T-cell (primary cell): ENCODE measurements around the gene CCDC110. TPM values are rescaled to one million over a fixed set of nuclear protein-coding genes. Genes with fewer than 3 reads are reported as not detected.

Source experiments
- ATAC-seq, 4 experiments: fragments of 200-7000 bp in 3 of 4; fragments of 150-1000 bp in 1 of 4; cut with Tn5 transposase; replicated peaks in 1 of 4; 1 replicate in 3 of 4; 2 replicates in 1 of 4; pipeline ENCODE4 v1.10.0; 2021; ENCODE audit warnings: moderate library complexity in 3 of 4, mild to moderate bottlenecking in 2 of 4, moderate number of reproducible peaks in 1 of 4
- CTCF ChIA-PET, 2 donors: fragments of 300-600 bp; sonication (Branson Sonifier 250); formaldehyde crosslinking; loops; one replicate each; lab custom pipeline; 2022; ENCODE audit warnings: antibody characterized with exemption in 2 of 2; lab: Charles Lee
- POLR2A ChIA-PET, 2 donors: fragments of 300-600 bp; sonication (Branson Sonifier 250); formaldehyde crosslinking; loops; one replicate each; lab custom pipeline; 2022; ENCODE audit warnings: antibody characterized with exemption in 2 of 2; lab: Charles Lee
- DNase-seq, 35 experiments: peaks; one replicate each; pipeline versions ENCODE4 v3.0.0 to v3.0.0-alpha.2; 2013 to 2023
- H3K27ac ChIP-seq: one replicate; pipeline ENCODE4 v1.5.1; 2013; ENCODE audit warnings: low read length
- H3K27me3 ChIP-seq, 2 experiments: replicated peaks in 1 of 2; 1 replicate in 1 of 2; 2 replicates in 1 of 2; pipeline versions ENCODE4 v1.6.1 to v1.7.0; 2013; ENCODE audit warnings: low read length in 1 of 2, mixed read lengths in 1 of 2; ENCODE audit not compliant: control insufficient read depth in 2 of 2, insufficient read depth in 2 of 2; ENCODE audit errors: extremely low read depth in 1 of 2
- H3K36me3 ChIP-seq, 2 donors: 1 replicate in 1 of 2; 2 replicates in 1 of 2; pipeline versions ENCODE4 v1.6.1 to v1.7.0; 2013; ENCODE audit warnings: low read length in 1 of 2; ENCODE audit not compliant: control insufficient read depth in 2 of 2, insufficient read depth in 1 of 2; ENCODE audit errors: extremely low read depth in 1 of 2
- H3K4me1 ChIP-seq, 2 experiments: 1 replicate in 1 of 2; 2 replicates in 1 of 2; pipeline versions ENCODE4 v1.6.1 to v1.7.0; 2013; ENCODE audit warnings: low read length in 2 of 2, mixed read lengths in 1 of 2; ENCODE audit not compliant: insufficient read depth in 2 of 2, control insufficient read depth in 1 of 2; ENCODE audit errors: extremely low read depth in 1 of 2
- H3K4me3 ChIP-seq, 2 donors: 1 replicate in 1 of 2; 2 replicates in 1 of 2; pipeline versions ENCODE4 v1.5.1 to v1.7.0; 2013; ENCODE audit warnings: mild to moderate bottlenecking in 2 of 2, low read length in 1 of 2, moderate library complexity in 1 of 2; ENCODE audit not compliant: control insufficient read depth in 1 of 2; ENCODE audit errors: extremely low read depth in 1 of 2
- H3K9me3 ChIP-seq: 2 replicates; pipeline ENCODE4 v1.7.0; 2013
- H3K27ac Mint-ChIP-seq, 2 donors: one replicate each; pipeline ENCODE4 v1.8.0; 2020 to 2021; ENCODE audit warnings: mild to moderate bottlenecking in 2 of 2, mixed read lengths in 2 of 2
- H3K27me3 Mint-ChIP-seq, 2 donors: one replicate each; pipeline ENCODE4 v1.8.0; 2021 to 2022; ENCODE audit warnings: mixed read lengths in 2 of 2
- H3K36me3 Mint-ChIP-seq: one replicate; pipeline ENCODE4 v1.8.0; 2021; ENCODE audit warnings: mixed read lengths
- H3K4me1 Mint-ChIP-seq, 3 donors: one replicate each; pipeline ENCODE4 v1.8.0; 2020 to 2022; ENCODE audit warnings: mixed read lengths in 3 of 3, mild to moderate bottlenecking in 1 of 3
- H3K4me3 Mint-ChIP-seq, 3 donors: one replicate each; pipeline ENCODE4 v1.8.0; 2020 to 2022; ENCODE audit warnings: mild to moderate bottlenecking in 3 of 3, mixed read lengths in 3 of 3, moderate library complexity in 3 of 3
- H3K9me3 Mint-ChIP-seq, 3 donors: one replicate each; pipeline ENCODE4 v1.8.0; 2020 to 2022; ENCODE audit warnings: mixed read lengths in 3 of 3
- whole genome bisulfite sequencing: methylation state at CpG from one replicate; pipeline ENCODE4 v1.1.5; 2013; ENCODE audit warnings: missing lambda C conversion rate; ENCODE audit not compliant: insufficient coverage; 5-methylcytosine and 5-hydroxymethylcytosine counted together
- total RNA-seq, 35 experiments: library from RNA in 6 of 35; stranded (reverse) in 6 of 35; fragments of 120-200 nt in 1 of 35; gene quantifications; one replicate each; pipeline versions ENCODE4 v1.2.1 to v1.2.4 and lab custom pipeline; 2013 to 2026

CCDC110 gene
- total RNA-seq, 5 donors from 2014 or later (not counting 1 experiment from before 2014, with no cell fraction given), result 0.35 to 0.77 (median 0.47) TPM

DNA sequence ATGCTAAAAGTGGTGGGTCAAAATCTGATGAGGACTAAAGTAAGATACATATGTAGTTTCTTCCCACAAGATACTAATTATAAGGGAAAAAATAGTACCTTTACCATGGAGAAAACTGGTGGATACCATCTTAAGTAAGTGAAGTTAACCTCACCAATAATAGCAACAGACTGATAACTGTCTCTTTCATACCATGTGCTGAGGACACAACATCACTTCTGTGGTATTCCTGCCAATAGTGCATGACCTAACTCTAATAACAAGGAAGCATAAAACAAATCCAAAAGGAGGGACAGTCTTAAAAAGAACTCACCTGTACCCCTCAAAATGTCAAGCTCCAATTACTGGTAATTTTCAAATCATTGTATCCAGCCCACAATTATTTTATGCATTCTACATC lies 54.6 kb downstream of the CCDC110 start:
- H3K27me3 Mint-ChIP-seq, result no peaks in the 10 kb centered on the region
- peaks cover 47% of the 10 kb centered on the region for H3K36me3 Mint-ChIP-seq
- ATAC-seq (no peak), DNase-seq (no peak)
- peaks cover 0 to 44% of the 10 kb centered on the region in 2 donors for H3K36me3 ChIP-seq
- H3K4me1 Mint-ChIP-seq, result peaks cover 6 to 15% (median 8%) of the 10 kb centered on the region in 3 donors
- peaks cover 0 to 2% of the 10 kb centered on the region in 2 experiments for H3K4me1 ChIP-seq
- H3K27ac Mint-ChIP-seq, result no peak overlapping the region
- no peaks in the 10 kb centered on the region for H3K27me3 ChIP-seq
- no peak overlapping the region for H3K4me3 ChIP-seq
- H3K9me3 Mint-ChIP-seq, result no peaks in the 10 kb centered on the region
- CTCF ChIA-PET, result no interaction called here
- H3K27ac ChIP-seq, result no peak overlapping the region
- H3K4me3 Mint-ChIP-seq, result no peak overlapping the region
- H3K9me3 ChIP-seq, result no peaks in the 10 kb centered on the region
- POLR2A ChIA-PET, result interaction anchor here in 1 of 2 donors (1.2 kb wide), 1 partner anchor 8 kb away, joined by 6 read pairs; the partner anchor contains the start of gene UFSP2

DNA sequence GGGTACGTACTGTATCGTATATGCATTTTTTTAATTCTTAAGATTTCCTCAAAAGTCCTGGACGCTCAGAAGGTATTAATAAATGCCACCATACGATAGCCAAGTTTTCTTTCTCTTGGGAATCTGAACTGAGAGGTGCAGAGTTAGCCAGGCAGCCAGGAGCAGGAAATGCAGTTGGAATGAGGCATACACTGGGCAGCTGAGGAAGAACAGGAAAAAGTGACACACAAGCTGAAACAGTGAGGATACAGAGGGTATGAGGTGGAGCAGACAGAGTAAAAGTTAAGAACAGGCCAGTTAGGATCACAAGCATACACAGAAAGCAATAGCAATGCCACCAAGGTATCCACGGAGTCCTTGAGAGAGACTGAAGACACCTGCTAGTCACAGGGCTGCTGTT lies 59.1 kb downstream of the CCDC110 start:
- Histone ChIP-seq H3K36me3 (peaks cover 0 to 50% of the 10 kb centered on the region in 2 donors), H3K4me1 (no peaks in the 10 kb centered on the region), H3K27ac (no peak overlapping the region), H3K9me3 (no peaks in the 10 kb centered on the region), H3K27me3 (no peaks in the 10 kb centered on the region), H3K4me3 (no peak overlapping the region)
- H3K4me3 Mint-ChIP-seq, result no peak overlapping the region
- no peaks in the 10 kb centered on the region for H3K4me1 Mint-ChIP-seq
- POLR2A ChIA-PET, result no interaction called here
- 96% methylated on average over 5 of the region's 5 CpGs for WGBS
- H3K27me3 Mint-ChIP-seq, result no peaks in the 10 kb centered on the region
- ATAC-seq (no peak), DNase-seq (no peak)
- H3K27ac Mint-ChIP-seq, result no peak overlapping the region
- CTCF ChIA-PET, result no interaction called here
- peaks cover 42% of the 10 kb centered on the region for H3K36me3 Mint-ChIP-seq
- H3K9me3 Mint-ChIP-seq, result no peaks in the 10 kb centered on the region

DNA sequence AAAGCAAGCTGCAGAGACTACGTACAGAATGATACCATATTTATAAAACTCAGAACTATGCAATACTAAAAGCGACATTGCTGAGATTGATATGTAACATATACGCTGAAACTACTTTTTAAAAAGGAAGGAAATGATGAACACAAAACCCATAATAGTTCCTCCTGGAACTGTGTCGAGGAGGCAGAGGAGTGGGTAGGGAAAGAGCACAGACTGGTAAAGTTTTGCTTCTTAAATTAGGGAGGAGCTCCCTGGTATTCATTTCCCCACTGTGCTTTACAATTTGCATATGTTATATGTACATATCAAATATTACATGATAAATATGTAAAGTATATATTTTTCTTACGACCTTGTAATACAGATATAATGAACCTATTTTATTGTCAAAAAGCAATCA lies 59.7 kb downstream of the CCDC110 start:
- no peak overlapping the region for H3K27ac ChIP-seq
- no peak overlapping the region for H3K4me3 ChIP-seq
- H3K27me3 Mint-ChIP-seq, result no peaks in the 10 kb centered on the region
- no peak overlapping the region for H3K4me3 Mint-ChIP-seq
- H3K9me3 Mint-ChIP-seq, result no peaks in the 10 kb centered on the region
- H3K9me3 ChIP-seq, result no peaks in the 10 kb centered on the region
- POLR2A ChIA-PET, result no interaction called here
- no CpG with 5 or more reads among the region's 5 CpGs for WGBS
- peaks cover 38% of the 10 kb centered on the region for H3K36me3 Mint-ChIP-seq
- H3K27ac Mint-ChIP-seq, result no peak overlapping the region
- no peaks in the 10 kb centered on the region for H3K4me1 ChIP-seq
- no peaks in the 10 kb centered on the region for H3K4me1 Mint-ChIP-seq
- CTCF ChIA-PET, result interaction anchor here in 1 of 2 donors (0.6 kb wide), 1 partner anchor 690 kb away, joined by 8 read pairs; no protein-coding TSS in a partner anchor
- H3K27me3 ChIP-seq, result no peaks in the 10 kb centered on the region
- peaks cover 0 to 48% of the 10 kb centered on the region in 2 donors for H3K36me3 ChIP-seq
- DNase-seq, result no peak
- no peak for ATAC-seq

DNA sequence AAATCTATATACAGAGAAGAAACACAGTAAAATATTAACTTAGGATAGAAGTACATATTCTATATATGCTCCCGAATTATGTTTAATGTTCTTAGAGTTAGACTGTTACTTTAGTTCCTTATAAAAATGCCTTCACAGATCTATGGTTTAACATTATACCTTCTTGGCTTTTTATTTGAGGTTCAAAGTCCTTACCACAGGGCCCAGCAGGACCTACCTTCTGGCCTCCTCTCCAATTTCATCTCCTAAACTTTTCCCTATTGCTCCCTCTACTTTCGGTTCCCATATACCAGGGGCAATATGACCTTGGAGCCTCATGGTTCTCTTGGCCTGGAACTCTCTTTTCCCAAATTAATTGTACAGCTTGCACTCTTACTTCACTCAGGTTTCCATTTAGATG lies 63.1 kb downstream of the CCDC110 start:
- Mint-ChIP-seq H3K36me3 (peaks cover 36% of the 10 kb centered on the region), H3K27me3 (no peaks in the 10 kb centered on the region), H3K9me3 (no peaks in the 10 kb centered on the region), H3K27ac (no peak overlapping the region), H3K4me1 (no peaks in the 10 kb centered on the region), H3K4me3 (no peak overlapping the region)
- Histone ChIP-seq H3K4me3 (no peak overlapping the region), H3K27ac (no peak overlapping the region), H3K36me3 (peaks cover 2 to 38% of the 10 kb centered on the region in 2 donors), H3K4me1 (no peaks in the 10 kb centered on the region), H3K27me3 (no peaks in the 10 kb centered on the region), H3K9me3 (no peaks in the 10 kb centered on the region)
- ChIA-PET CTCF (no interaction called here), POLR2A (interaction anchor here in 1 of 2 donors (1.0 kb wide), 1 partner anchor 22 kb away, joined by 3 read pairs; no protein-coding TSS in a partner anchor)
- ATAC-seq (no peak), DNase-seq (no peak)
- 88% methylated on average over 1 of the region's 2 CpGs for WGBS

DNA sequence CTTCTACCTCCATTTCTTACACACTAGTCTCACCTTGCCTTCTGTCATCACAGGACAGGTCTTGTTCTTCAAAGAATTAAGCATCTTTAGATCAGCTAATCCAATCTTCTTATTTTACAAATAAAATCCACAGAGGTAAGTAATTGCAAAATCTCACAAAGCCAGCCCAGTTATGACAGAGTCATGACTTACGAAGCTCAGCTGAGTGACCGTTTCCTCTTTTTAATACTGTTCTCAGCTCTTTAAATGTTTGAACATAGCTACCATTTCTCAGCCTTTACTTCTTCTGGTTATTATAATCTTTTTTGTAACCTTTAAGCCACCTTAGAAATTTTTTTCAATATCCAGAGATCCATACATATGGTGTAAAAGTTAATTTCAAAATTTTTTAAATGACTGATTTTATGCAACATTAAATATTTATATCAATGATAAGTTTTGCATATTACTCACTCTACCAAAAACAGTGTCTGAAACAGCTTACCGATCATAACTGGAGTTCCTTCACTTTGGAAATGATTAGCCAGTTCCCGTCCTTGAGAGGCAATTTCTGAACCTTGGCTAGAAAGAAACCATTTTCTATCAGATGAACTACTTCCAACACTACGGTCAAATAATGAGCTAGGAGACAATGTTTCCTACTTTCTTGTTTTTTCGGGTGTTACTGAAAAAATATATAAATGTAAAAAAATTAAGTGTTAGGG lies 66.1 kb downstream of the CCDC110 start:
- H3K9me3 Mint-ChIP-seq, result no peaks in the 10 kb centered on the region

DNA sequence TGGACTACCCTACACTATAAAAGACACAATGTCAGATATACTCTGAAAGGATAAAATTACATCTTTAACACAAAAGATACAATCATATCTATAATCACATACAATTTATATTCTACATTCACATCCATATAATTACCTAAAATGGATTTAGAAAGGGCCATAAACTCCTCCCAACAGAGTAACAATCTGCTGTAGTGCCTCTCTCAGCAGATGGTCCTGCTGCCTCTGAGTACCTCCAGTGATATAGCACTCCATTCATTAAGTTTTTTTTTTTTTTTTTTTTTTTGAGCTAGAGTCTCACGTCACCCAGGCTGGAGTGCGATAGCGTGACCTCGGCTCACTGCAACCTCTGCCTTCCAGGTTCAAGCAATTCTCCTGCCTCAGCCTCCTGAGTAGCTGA lies 67.5 kb downstream of the CCDC110 start:
- Mint-ChIP-seq H3K4me1 (no peaks in the 10 kb centered on the region), H3K27me3 (no peaks in the 10 kb centered on the region), H3K36me3 (peaks cover 56% of the 10 kb centered on the region), H3K4me3 (no peak overlapping the region), H3K27ac (no peak overlapping the region), H3K9me3 (no peaks in the 10 kb centered on the region)
- Histone ChIP-seq H3K9me3 (no peaks in the 10 kb centered on the region), H3K27me3 (no peaks in the 10 kb centered on the region), H3K36me3 (peaks cover 2 to 39% of the 10 kb centered on the region in 2 donors), H3K4me3 (no peak overlapping the region), H3K4me1 (no peaks in the 10 kb centered on the region), H3K27ac (no peak overlapping the region)
- 100% methylated on average over 4 of the region's 4 CpGs for WGBS
- DNase-seq (no peak), ATAC-seq (no peak)
- ChIA-PET CTCF (interaction anchor here (0.5 to 0.6 kb wide), 2 partner anchors 33 to 43 kb away, joined by 4 to 6 read pairs; no protein-coding TSS in a partner anchor), POLR2A (interaction anchor here in 1 of 2 donors (0.6 to 1.0 kb wide), 2 partner anchors 21 to 52 kb away, joined by 3 read pairs; no protein-coding TSS in a partner anchor)

More for the DNA sequence above, 66.1 kb downstream of the CCDC110 start:
- no peaks in the 10 kb centered on the region for H3K27me3 ChIP-seq
- no peaks in the 10 kb centered on the region for H3K4me1 ChIP-seq
- ChIA-PET POLR2A (interaction anchor here (0.5 to 1.0 kb wide), 3 partner anchors 12 to 1998 kb away, joined by 3 to 5 read pairs (median 5); no protein-coding TSS in a partner anchor), CTCF (interaction anchor here in 1 of 2 donors (0.5 to 0.7 kb wide), 2 partner anchors 21 to 1183 kb away, joined by 3 read pairs; no protein-coding TSS in a partner anchor)
- H3K27ac Mint-ChIP-seq, result no peak overlapping the region
- no peak overlapping the region for H3K4me3 ChIP-seq
- no peaks in the 10 kb centered on the region for H3K9me3 ChIP-seq
- H3K4me1 Mint-ChIP-seq, result no peaks in the 10 kb centered on the region
- H3K36me3 Mint-ChIP-seq, result peaks cover 50% of the 10 kb centered on the region
- no peaks in the 10 kb centered on the region for H3K27me3 Mint-ChIP-seq
- 33% methylated on average over 2 of the region's 6 CpGs for WGBS
- peaks cover 2 to 42% of the 10 kb centered on the region in 2 donors for H3K36me3 ChIP-seq
- ATAC-seq, result no peak
- no peak for DNase-seq
- no peak overlapping the region for H3K27ac ChIP-seq
- H3K4me3 Mint-ChIP-seq, result no peak overlapping the region
